Transverse colon (tissue), 4 donors: Measurements from ENCODE around the gene LPIN1.

Experiments
- EP300 ChIP-seq: sonication (generic); formaldehyde crosslinking; IDR thresholded peaks from one replicate; pipeline ENCODE4 v1.6.1; 2017; ENCODE audit warnings: antibody characterized with exemption, low read depth
- POLR2A ChIP-seq: fragments of 450-650 bp; IDR thresholded peaks from one replicate; pipeline ENCODE4 v1.6.1; 2016; ENCODE audit warnings: antibody characterized with exemption, mild to moderate bottlenecking, moderate library complexity
- POLR2AphosphoS5 ChIP-seq, 3 donors: sonication (generic); formaldehyde crosslinking; IDR thresholded peaks; one replicate each; pipeline ENCODE4 v1.6.1; 2016; ENCODE audit warnings: antibody characterized with exemption in 3 of 3
- TF ChIP-seq, protein P1 (sequence below), 5 experiments: fragments of 200-600 bp in 3 of 5; fragments of 450-650 bp in 2 of 5; sonication (generic) in 3 of 5; IDR thresholded peaks; 1 replicate in 2 of 5; 2 replicates in 3 of 5; pipeline ENCODE4 v1.5.1; 2016 to 2017; ENCODE audit warnings: antibody characterized with exemption in 5 of 5, inconsistent platforms in 3 of 5, mild to moderate bottlenecking in 2 of 5, moderate library complexity in 1 of 5

DNA sequence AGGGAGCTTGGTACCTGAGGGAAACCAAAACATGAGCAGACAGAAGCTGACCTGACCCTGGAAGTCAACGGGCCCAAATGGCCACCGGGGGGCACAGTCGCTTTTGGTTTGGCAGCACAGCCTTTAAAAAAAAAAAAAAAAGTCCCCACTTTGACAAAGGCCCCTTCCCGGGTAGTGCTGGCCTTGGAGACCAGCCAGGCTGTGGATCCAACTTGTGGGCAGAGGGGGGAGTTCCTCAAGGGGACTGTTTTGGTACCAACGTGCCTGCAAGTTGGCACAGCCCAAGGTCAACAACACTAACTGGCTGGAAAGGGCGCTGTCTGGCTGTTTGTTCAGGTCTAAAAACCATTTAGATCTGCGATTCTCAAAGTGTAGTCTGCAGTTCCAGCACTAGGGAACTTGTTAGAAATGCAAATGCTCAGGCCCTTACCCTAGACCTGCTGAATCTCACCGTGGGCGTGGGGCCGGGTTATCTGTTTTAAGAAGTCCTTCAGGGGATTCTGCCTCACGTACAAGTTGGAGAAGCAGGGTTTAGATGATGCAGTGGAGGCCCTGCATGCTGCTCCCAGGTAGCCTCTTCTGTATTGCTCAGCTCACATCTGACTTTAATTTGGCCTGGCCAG is 83.0 kb downstream of the LPIN1 start:
- TF ChIP-seq, protein P1, sequence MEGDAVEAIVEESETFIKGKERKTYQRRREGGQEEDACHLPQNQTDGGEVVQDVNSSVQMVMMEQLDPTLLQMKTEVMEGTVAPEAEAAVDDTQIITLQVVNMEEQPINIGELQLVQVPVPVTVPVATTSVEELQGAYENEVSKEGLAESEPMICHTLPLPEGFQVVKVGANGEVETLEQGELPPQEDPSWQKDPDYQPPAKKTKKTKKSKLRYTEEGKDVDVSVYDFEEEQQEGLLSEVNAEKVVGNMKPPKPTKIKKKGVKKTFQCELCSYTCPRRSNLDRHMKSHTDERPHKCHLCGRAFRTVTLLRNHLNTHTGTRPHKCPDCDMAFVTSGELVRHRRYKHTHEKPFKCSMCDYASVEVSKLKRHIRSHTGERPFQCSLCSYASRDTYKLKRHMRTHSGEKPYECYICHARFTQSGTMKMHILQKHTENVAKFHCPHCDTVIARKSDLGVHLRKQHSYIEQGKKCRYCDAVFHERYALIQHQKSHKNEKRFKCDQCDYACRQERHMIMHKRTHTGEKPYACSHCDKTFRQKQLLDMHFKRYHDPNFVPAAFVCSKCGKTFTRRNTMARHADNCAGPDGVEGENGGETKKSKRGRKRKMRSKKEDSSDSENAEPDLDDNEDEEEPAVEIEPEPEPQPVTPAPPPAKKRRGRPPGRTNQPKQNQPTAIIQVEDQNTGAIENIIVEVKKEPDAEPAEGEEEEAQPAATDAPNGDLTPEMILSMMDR (IDR thresholded peaks at IDR 0.05) = peak in 3 of 5 experiments; percentile 24 to 30 (median 28)
- TF ChIP-seq POLR2A (no peak), EP300 (no peak), POLR2AphosphoS5 (IDR thresholded peaks at IDR 0.05) (no peak)
